Liver (tissue), 9 donors: ENCODE data around the gene DPH3. TPM values are rescaled to one million over a fixed set of nuclear protein-coding genes. Genes with fewer than 3 reads are reported as not detected.

Experiments
- DNase-seq: peaks from one replicate; pipeline ENCODE4 v3.0.0-alpha.2; 2017; ENCODE audit warnings: low spot score
- H3K27ac ChIP-seq, 2 donors: one replicate each; pipeline ENCODE4 v1.7.0; 2013; ENCODE audit warnings: inconsistent platforms in 2 of 2, low read length in 2 of 2, control low read depth in 1 of 2, low read depth in 1 of 2, mild to moderate bottlenecking in 1 of 2
- H3K27me3 ChIP-seq, 4 donors: one replicate each; pipeline versions ENCODE4 v1.6.1 to v1.7.0; 2013; ENCODE audit warnings: low read length in 3 of 4, inconsistent platforms in 1 of 4, mild to moderate bottlenecking in 1 of 4, moderate library complexity in 1 of 4; ENCODE audit not compliant: control insufficient read depth in 4 of 4, insufficient read depth in 4 of 4
- H3K36me3 ChIP-seq, 4 donors: one replicate each; pipeline versions ENCODE4 v1.6.1 to v1.7.0; 2013; ENCODE audit warnings: low read length in 3 of 4, mild to moderate bottlenecking in 3 of 4, low read depth in 1 of 4, moderate library complexity in 1 of 4; ENCODE audit not compliant: control insufficient read depth in 4 of 4, insufficient read depth in 3 of 4
- H3K4me1 ChIP-seq, 4 donors: one replicate each; pipeline versions ENCODE4 v1.6.1 to v1.7.0; 2013; ENCODE audit warnings: low read length in 3 of 4, mild to moderate bottlenecking in 3 of 4, moderate library complexity in 1 of 4; ENCODE audit not compliant: control insufficient read depth in 4 of 4, insufficient read depth in 4 of 4
- H3K4me3 ChIP-seq, 3 donors: one replicate each; pipeline versions ENCODE4 v1.6.1 to v1.7.0; 2013; ENCODE audit warnings: low read length in 3 of 3, control low read depth in 1 of 3, low read depth in 1 of 3, mild to moderate bottlenecking in 1 of 3
- H3K9ac ChIP-seq, 2 donors: one replicate each; pipeline ENCODE4 v1.7.0; 2013; ENCODE audit warnings: low read length in 2 of 2, mild to moderate bottlenecking in 2 of 2, moderate library complexity in 2 of 2, control low read depth in 1 of 2, low read depth in 1 of 2
- H3K9me3 ChIP-seq, 4 donors: one replicate each; pipeline versions ENCODE4 v1.6.1 to v1.7.0; 2013; ENCODE audit warnings: low read length in 3 of 4; ENCODE audit not compliant: control insufficient read depth in 4 of 4
- ATF3 ChIP-seq: IDR thresholded peaks from 2 replicates; pipeline ENCODE4 v1.6.1; 2016; ENCODE audit warnings: antibody characterized with exemption
- CTCF ChIP-seq: fragments of 150-350 bp; IDR thresholded peaks from 2 replicates; pipeline ENCODE4 v1.5.1; 2017; ENCODE audit warnings: improper control_type of control experiment, low read depth, low read length; ENCODE audit not compliant: missing input control
- EGR1 ChIP-seq, 2 donors: IDR thresholded peaks; 2 replicates each; pipeline ENCODE4 v1.6.1; 2016 to 2018; ENCODE audit warnings: antibody characterized with exemption in 2 of 2, low read depth in 2 of 2
- FOXA1 ChIP-seq: IDR thresholded peaks from 2 replicates; pipeline ENCODE4 v1.6.1; 2016; ENCODE audit warnings: antibody characterized with exemption
- FOXA2 ChIP-seq: IDR thresholded peaks from 2 replicates; pipeline ENCODE4 v1.6.1; 2016; ENCODE audit warnings: antibody characterized with exemption
- GABPA ChIP-seq, 2 donors: IDR thresholded peaks in 1 of 2; conservative IDR thresholded peaks in 1 of 2; 2 replicates each; pipeline ENCODE4 v1.6.1; 2016; ENCODE audit warnings: antibody characterized with exemption in 2 of 2, mild to moderate bottlenecking in 1 of 2, moderate library complexity in 1 of 2
- HNF4A ChIP-seq, 2 donors: conservative IDR thresholded peaks; 2 replicates each; pipeline ENCODE4 v1.6.1; 2016; ENCODE audit warnings: antibody characterized with exemption in 2 of 2, mild to moderate bottlenecking in 2 of 2
- HNF4G ChIP-seq: IDR thresholded peaks from 2 replicates; pipeline ENCODE4 v1.6.1; 2016; ENCODE audit warnings: antibody characterized with exemption
- JUND ChIP-seq, 2 donors: IDR thresholded peaks; 2 replicates each; pipeline ENCODE4 v1.6.1; 2016; ENCODE audit warnings: antibody characterized with exemption in 2 of 2
- MAX ChIP-seq: IDR thresholded peaks from 2 replicates; pipeline ENCODE4 v1.6.1; 2016; ENCODE audit warnings: antibody characterized with exemption
- NR2F2 ChIP-seq: IDR thresholded peaks from 2 replicates; pipeline ENCODE4 v1.6.1; 2016; ENCODE audit warnings: antibody characterized with exemption
- RAD21 ChIP-seq, 2 donors: IDR thresholded peaks; 2 replicates each; pipeline ENCODE4 v1.6.1; 2016; ENCODE audit warnings: antibody characterized with exemption in 2 of 2, mild to moderate bottlenecking in 2 of 2
- REST ChIP-seq: IDR thresholded peaks from 2 replicates; pipeline ENCODE4 v1.6.1; 2016; ENCODE audit warnings: antibody characterized with exemption, mild to moderate bottlenecking
- RXRA ChIP-seq, 2 donors: IDR thresholded peaks; 2 replicates each; pipeline ENCODE4 v1.6.1; 2017 to 2018; ENCODE audit warnings: antibody characterized with exemption in 2 of 2, mild to moderate bottlenecking in 1 of 2
- SP1 ChIP-seq: IDR thresholded peaks from 2 replicates; pipeline ENCODE4 v1.6.1; 2018; ENCODE audit warnings: antibody characterized with exemption, mild to moderate bottlenecking
- TAF1 ChIP-seq: conservative IDR thresholded peaks from 2 replicates; pipeline ENCODE4 v1.6.1; 2016; ENCODE audit warnings: antibody characterized with exemption, mild to moderate bottlenecking
- YY1 ChIP-seq: IDR thresholded peaks from 2 replicates; pipeline ENCODE4 v1.6.1; 2016; ENCODE audit warnings: antibody characterized with exemption, mild to moderate bottlenecking
- ZBTB33 ChIP-seq: IDR thresholded peaks from 2 replicates; pipeline ENCODE4 v1.6.1; 2016; ENCODE audit warnings: antibody characterized with exemption
- WGBS: extraction: QIAGEN DNeasy Blood & Tissue Kit; methylation state at CpG from one replicate; pipeline ENCODE4 v1.1.7; 2013; 5-methylcytosine and 5-hydroxymethylcytosine counted together
- polyA plus RNA-seq, 2 donors: library from polyadenylated mRNA; stranded (reverse) in 1 of 2; unstranded in 1 of 2; fragments of 200-250 nt in 1 of 2; fragments of >200 nt in 1 of 2; fragmentation: Nextera tagmentation in 1 of 2; extraction: Ambion mirVana in 1 of 2; gene quantifications; one replicate each; pipeline versions ENCODE4 v1.2.1 to v1.2.3, GENCODE V29; 2013 to 2015
- total RNA-seq, 2 donors: library from RNA; depleted of rRNA; stranded (reverse); fragments of >200 nt; gene quantifications; one replicate each; pipeline ENCODE4 v1.2.3, GENCODE V29; 2014
- donor health status: healthy.
- donor health status: healthy.
- donor health status: healthy.
- donor health status: healthy.
- donor health status: healthy.

Gene DPH3
- total and polyA plus RNA-seq, 4 donors: 7.8 to 19.1 (median 11.6) TPM

- H3K27ac ChIP-seq: no peak overlapping the region
- 93% methylated on average over 1 of the region's 1 CpG for WGBS
- H3K9me3 ChIP-seq: no peaks in the 10 kb centered on the region
- H3K36me3 ChIP-seq: peaks cover 0 to 20% (median 14%) of the 10 kb centered on the region in 4 donors
- H3K27me3 ChIP-seq: no peaks in the 10 kb centered on the region
- DNase-seq: no peak
- TF ChIP-seq NR2F2: no peak
- no peak for TF ChIP-seq FOXA2
- TF ChIP-seq ZBTB33: no peak
- no peak for TF ChIP-seq RAD21 (IDR thresholded peaks at IDR 0.05)
- no peak for TF ChIP-seq EGR1 (IDR thresholded peaks at IDR 0.05; ENCODE audit: low read depth in 2 of 2)
- TF ChIP-seq TAF1: no peak
- TF ChIP-seq RXRA (IDR thresholded peaks at IDR 0.05): no peak
- no peak for TF ChIP-seq HNF4A (conservative IDR thresholded peaks at IDR 0.05)
- TF ChIP-seq JUND (IDR thresholded peaks at IDR 0.05): no peak
- no peak for TF ChIP-seq ATF3
- no peak for TF ChIP-seq CTCF
- TF ChIP-seq HNF4G: no peak
- TF ChIP-seq SP1: no peak
- no peak for TF ChIP-seq MAX
- no peak for TF ChIP-seq GABPA (IDR thresholded peaks at IDR 0.05 in 1 of 2, conservative IDR thresholded peaks at IDR 0.05 in 1 of 2)
- TF ChIP-seq REST: no peak
- TF ChIP-seq YY1: no peak
- no peak overlapping the region for H3K9ac ChIP-seq
- H3K4me3 ChIP-seq: no peak overlapping the region
- peaks cover 0 to 12% (median 8%) of the 10 kb centered on the region in 4 donors for H3K4me1 ChIP-seq
Observed at GRCh38 chr3:16260046-16260445, 4.7 kb downstream of the DPH3 start.

- WGBS: 85% methylated on average over 1 of the region's 1 CpG
- DNase-seq: no peak
- no peak for TF ChIP-seq GABPA (IDR thresholded peaks at IDR 0.05 in 1 of 2, conservative IDR thresholded peaks at IDR 0.05 in 1 of 2)
- TF ChIP-seq HNF4A (conservative IDR thresholded peaks at IDR 0.05): no peak
- TF ChIP-seq EGR1 (IDR thresholded peaks at IDR 0.05; ENCODE audit: low read depth in 2 of 2): no peak
- TF ChIP-seq TAF1: no peak
- no peak for TF ChIP-seq NR2F2
- no peak for TF ChIP-seq FOXA2
- TF ChIP-seq ZBTB33: no peak
- no peak for TF ChIP-seq RAD21 (IDR thresholded peaks at IDR 0.05)
- no peak for TF ChIP-seq HNF4G
- TF ChIP-seq RXRA (IDR thresholded peaks at IDR 0.05): no peak
- TF ChIP-seq FOXA1: no peak
- no peak for TF ChIP-seq MAX
- no peak for TF ChIP-seq CTCF
Observed at GRCh38 chr3:16258866-16259265, 5.9 kb downstream of the DPH3 start.

More at GRCh38 chr3:16258866-16259265, 5.9 kb downstream of the DPH3 start:
- Histone ChIP-seq H3K27ac (no peak overlapping the region), H3K36me3 (peaks cover 0 to 20% (median 14%) of the 10 kb centered on the region in 4 donors), H3K27me3 (no peaks in the 10 kb centered on the region), H3K9me3 (no peaks in the 10 kb centered on the region), H3K4me1 (peaks cover 0 to 10% (median 4%) of the 10 kb centered on the region in 4 donors), H3K4me3 (no peak overlapping the region), H3K9ac (no peak overlapping the region)
